Stimulated activated naive CD8-positive, alpha-beta T cell treated with anti-CD3 and anti-CD28 coated beads, Interleukin-15, Interleukin-2, amounts not matched to agents 100 U/mL and 50 U/mL, for 24 hours (primary cell): Measurements from ENCODE around the gene ACVR2B.
A peak's percentile ranks its signal among the peaks of the same experiment; 100 is the strongest.

Source experiments
- ATAC-seq: fragments of 150-1000 bp; cut with Tn5 transposase; one replicate; pipeline ENCODE4 v1.10.0; 2021
- DNase-seq: peaks from one replicate; pipeline ENCODE4 v3.0.0; 2021

Gene ACVR2B

GRCh38 chr3:38488949-38489348 is 35.3 kb downstream of the ACVR2B start:
- DNase-seq, result no peak
- no peak for ATAC-seq

GRCh38 chr3:38489766-38490165 is 36.1 kb downstream of the ACVR2B start:
- no peak for ATAC-seq
- DNase-seq, result no peak

GRCh38 chr3:38490281-38491030 is 36.8 kb downstream of the ACVR2B start:
- ATAC-seq, result no peak
- no peak for DNase-seq

GRCh38 chr3:38491215-38491614 is 37.5 kb downstream of the ACVR2B start:
- ATAC-seq, result no peak
- no peak for DNase-seq

DNA sequence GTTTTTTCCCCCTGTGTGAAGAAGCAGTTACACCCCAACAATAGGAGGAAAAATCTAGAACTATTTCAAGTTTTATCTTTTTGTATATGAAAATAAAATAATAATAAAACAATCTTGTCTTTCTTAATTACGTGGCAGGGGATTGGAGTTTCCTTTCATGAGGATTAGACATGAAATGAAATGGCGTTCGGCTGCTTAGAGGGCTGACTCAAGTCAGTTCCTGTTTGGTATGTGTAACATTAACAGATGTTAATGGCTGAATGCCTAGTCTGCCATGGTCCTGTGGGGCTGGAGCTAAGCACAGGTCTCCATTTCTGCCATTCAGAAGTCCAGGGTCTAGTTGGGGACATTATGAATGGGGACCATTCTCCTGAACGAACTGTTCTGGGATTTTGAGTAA is 39.3 kb downstream of the ACVR2B start:
- no peak for ATAC-seq

DNA sequence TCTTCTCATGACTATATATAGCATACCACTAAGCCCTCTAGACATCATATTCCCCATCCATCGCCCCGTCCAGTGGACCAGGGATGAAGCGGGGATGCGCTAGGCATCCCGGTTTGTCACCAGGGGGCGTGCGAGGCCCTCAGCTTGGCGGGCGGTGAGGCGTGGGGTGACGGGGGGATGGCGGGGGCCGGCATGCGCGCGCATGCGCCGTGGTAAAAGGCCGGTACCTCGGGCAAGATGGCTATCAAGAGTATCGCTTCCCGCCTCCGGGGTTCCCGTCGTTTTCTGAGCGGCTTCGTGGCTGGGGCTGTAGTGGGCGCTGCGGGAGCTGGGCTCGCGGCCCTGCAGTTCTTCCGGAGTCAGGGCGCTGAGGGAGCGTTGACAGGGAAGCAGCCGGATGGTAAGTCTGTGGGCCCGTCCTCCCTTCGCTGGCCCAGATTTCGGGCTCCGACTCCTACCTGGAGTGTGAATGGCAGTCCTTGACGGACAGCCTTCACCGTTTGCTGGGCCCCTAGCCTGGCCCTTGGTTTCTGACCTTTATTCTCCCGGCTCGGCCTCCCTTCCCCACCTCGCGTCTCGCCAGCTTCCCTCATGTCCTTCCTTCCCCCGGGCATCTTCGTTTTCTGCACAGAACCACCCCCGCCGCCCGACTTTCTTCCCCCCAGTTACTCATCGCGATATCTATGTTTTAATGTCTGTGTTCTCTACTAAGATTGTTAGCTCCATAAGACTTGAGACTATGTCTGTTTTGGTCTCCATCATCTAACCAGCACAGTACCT is 42.6 kb downstream of the ACVR2B start, which contains the start of gene EXOG:
EXOG (plus strand) TSS at position 210 of the 780 bp plus-strand sequence; CDS start at position 238, 28 bp downstream.
- DNase-seq, result peak; percentile 98
- peak; percentile 91 for ATAC-seq

More for the DNA sequence above, 39.3 kb downstream of the ACVR2B start:
- no peak for DNase-seq

DNA sequence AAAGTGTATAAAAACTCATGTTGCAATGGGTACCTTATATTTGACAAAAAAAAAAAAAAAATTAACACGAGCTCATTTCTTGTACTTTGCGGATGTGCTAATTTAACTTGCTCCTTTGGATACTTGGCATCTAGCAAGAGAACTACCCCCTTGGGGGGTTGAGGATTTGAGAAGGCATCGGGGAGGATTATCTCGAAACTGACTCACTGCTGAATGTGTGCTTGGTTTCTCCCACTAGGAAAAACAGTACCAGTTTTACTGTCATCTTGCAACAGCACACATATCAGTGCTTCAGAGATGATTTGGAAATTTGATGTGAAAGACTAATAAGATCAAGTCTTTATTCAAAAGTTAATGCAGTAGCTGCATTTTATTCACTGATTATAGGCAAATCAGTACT is 43.3 kb downstream of the ACVR2B start:
- ATAC-seq, result no peak
- DNase-seq, result no peak

GRCh38 chr3:38500688-38501417 is 47.2 kb downstream of the ACVR2B start:
- no peak for ATAC-seq
- DNase-seq, result no peak

GRCh38 chr3:38507120-38507519 is 53.4 kb downstream of the ACVR2B start:
- ATAC-seq (no peak), DNase-seq (no peak)

GRCh38 chr3:38509732-38510131 is 56.0 kb downstream of the ACVR2B start:
- no peak for DNase-seq
- no peak for ATAC-seq

DNA sequence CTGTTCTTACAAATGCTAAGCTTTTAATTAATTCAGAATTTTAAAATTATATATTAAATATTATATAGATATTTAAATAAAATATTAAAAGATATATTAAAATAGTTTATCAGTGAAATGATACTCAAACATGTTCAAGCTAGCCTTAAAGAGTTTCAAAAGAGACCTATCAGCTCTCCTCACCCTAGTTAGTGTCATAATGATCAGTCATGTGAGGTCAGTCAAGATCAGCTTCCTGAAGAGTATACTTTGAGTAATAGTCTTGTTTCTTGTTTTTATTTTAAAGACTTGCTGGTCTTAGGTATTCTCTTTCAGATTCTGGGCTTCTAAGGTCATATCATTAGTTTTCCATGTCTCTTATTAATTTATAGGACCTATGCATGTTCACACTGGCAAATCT is 56.9 kb downstream of the ACVR2B start:
- DNase-seq, result no peak
- ATAC-seq, result no peak

DNA sequence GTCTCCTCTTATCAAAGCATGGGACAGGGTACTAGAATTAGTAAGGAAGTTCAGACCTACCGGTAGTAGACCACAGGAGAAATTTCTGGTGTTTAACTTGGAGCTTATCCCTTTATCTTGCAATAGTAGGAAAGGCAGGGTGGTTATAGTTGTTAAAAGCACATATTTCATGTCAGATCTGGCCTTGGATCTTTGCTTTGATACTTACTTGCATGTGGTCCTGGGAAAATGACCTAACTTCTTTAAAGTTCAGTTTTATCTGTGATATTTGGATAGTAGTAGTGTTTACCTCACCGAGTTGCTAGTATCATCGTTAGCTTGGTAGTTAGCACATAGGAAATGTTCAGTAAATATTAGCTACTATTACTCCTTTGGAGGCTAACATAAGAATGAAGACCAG is 57.9 kb downstream of the ACVR2B start:
- no peak for DNase-seq

GRCh38 chr3:38515367-38515766 is 61.7 kb downstream of the ACVR2B start:
- DNase-seq, result no peak
- ATAC-seq, result no peak

More for the DNA sequence above, 57.9 kb downstream of the ACVR2B start:
- ATAC-seq, result no peak

GRCh38 chr3:38516669-38517068 is 63.0 kb downstream of the ACVR2B start:
- DNase-seq (no peak), ATAC-seq (no peak)

GRCh38 chr3:38519000-38519399 is 65.3 kb downstream of the ACVR2B start:
- DNase-seq (no peak), ATAC-seq (no peak)

GRCh38 chr3:38519651-38520050 is 66.0 kb downstream of the ACVR2B start:
- ATAC-seq (peak; percentile 52), DNase-seq (no peak)

DNA sequence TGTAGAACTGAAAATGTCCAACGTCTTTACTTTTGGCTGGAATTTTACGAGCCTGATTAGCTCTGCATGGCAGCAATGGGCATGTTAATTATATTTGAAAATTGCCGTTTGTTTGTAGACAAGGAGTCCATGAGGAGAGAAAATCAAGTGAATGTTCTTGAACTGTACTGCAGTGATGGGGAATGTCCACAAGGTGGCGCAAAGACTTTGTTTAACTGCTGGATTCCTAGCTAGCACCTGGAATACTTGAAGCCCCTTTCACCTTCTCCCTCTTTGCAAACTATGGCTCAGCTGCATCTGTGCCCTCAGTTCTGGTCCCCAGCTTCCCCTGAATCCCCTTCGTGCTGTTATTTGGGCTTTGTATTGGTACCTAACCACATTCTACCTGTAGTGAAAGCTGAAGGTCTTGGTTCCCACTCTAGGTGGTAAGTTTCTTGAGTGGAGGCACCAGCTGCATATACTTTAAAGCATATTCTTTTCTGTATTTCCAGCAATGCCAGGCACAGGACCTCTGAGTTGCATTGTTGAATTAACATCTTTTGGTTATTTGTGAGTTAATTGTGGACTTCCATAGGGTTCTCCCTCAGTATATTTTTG is 67.8 kb downstream of the ACVR2B start:
- DNase-seq (peak; percentile 56), ATAC-seq (no peak)

DNA sequence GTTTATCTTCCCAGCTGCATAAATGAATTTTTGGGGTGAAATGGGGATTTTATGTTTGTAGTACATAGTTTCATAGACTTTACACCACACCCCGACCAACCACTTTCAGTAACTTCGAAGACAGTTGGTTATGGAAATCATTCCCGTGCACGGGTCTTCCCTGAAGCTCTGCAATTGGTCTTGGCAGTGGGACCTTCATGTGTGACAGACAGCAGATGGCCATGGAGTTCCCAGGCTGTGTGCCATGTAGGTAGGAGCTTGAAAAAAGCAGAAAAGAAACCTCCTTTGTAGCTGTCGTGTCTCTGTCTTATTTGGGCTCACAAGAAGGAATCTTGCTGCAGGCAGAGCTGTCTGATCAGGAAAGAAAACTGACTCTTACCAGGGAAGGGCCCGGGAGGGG is 68.3 kb downstream of the ACVR2B start:
- no peak for ATAC-seq
- DNase-seq, result no peak

GRCh38 chr3:38524141-38524739 is 70.5 kb downstream of the ACVR2B start:
- DNase-seq, result no peak
- no peak for ATAC-seq

DNA sequence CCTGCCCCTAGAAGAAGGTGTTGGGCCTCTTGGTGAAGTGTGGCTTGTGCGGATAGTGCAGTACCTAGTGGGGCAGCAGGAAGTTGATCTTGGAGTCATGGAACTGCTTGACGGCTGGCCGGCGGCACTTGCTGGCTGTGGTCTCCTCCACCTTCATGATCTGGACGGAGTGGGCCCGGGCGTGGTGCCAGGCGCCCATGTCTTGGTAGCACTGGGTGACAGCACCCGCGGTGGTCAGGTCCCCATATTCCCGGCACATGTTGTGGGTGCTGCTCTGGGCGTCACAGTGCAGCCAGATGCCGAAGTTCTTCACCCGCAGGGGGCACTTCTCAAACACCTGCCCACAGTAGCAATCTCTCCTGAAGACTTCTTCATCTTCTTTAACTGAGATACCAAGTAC is 73.1 kb downstream of the ACVR2B start:
- no peak for ATAC-seq
- no peak for DNase-seq

- no peak for DNase-seq
- ATAC-seq, result no peak
Measured at GRCh38 chr3:38528457-38528856, 74.8 kb downstream of the ACVR2B start.

GRCh38 chr3:38532529-38532928 is 78.8 kb downstream of the ACVR2B start:
- DNase-seq, result no peak
- ATAC-seq, result no peak
